NCI-H446 (cell line): ENCODE measurements around the gene GNG7.
A peak's percentile ranks its signal among the peaks of the same experiment; 100 is the strongest.
"Not testable (repeated sequence)": the region's sequence is repeated elsewhere in the genome, so short reads cannot be mapped to it uniquely, and the experiment has no call there.

Source experiments
- DNase-seq, 2 experiments: peaks; one replicate each; lab custom pipeline; 2025; lab: John Stamatoyannopoulos, UW

Gene GNG7

DNA sequence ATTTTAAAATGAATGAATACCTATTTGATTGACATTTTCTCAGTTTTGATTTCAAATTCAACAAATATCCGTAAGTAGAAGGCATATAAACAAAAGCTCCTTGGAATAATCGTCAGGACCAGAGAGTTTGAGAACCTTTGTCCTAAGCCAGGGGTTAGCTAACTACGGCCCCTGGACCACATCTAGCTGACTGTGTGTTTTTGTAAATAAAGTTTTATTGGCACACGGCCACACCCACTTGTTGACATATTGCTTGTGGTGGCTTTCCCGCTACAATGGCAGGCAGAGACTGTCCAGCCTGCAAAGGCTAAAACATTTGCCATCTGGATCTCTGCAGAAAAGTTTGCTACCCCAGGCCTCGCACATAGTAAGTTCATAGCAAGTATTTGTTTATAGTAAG is 83.4 kb downstream of the GNG7 start:
- DNase-seq = no peak

DNA sequence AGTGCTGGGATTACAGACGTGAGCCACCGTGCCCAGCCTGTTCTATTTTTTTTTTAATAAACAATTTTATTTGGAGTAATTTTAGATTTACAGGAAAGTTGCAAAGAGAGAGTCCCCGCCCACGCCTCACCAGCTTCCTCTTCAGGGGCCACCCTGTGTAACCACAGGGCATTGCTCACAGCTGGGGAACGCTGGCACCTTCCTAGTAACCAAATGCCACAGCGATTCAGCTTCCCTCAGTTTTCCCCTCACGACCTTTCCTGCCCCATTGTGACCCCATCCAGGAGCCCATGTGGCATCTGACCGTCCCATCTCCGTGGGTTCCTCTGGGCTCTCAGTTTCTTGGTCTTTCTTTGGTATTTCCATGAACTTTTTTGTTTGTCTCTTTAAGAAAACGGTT is 83.9 kb downstream of the GNG7 start:
- no peak for DNase-seq

DNA sequence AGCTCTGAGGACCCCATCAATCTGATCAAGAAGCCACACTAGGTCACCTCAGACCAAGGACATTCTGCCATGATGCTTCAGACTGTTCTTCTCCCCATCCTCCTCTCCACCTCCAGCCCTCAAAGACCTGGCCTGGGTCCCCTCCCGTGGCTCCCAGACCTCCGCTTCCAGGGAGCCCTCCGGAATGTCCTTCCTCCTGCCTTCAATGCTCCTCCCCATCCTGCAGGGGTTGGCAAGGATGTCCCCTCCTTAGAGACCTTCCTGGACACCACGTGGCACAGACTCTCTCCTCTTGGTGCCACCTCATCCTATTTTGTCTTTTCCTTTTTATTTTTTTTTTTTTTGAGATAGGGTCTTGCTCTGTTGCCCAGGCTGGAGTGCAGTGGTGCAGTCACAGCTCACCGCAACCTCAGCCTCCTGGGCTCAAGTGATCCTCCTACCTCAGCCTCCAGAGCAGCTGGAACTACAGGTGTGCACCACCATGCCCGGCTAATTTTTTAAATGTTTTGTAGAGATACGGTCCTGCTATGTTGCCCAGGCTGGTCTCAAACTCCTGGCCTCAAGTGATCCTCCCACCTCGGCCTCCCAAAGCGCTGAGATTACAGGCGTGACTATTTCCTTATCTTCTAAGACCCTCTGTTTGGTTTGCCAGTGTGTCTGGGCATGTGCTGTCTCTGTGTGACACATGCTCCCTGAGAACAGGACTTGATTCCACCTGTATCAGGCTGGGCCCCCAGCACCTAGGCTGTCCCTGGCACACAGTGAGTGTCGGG is 84.9 kb downstream of the GNG7 start:
- no peak for DNase-seq

DNA sequence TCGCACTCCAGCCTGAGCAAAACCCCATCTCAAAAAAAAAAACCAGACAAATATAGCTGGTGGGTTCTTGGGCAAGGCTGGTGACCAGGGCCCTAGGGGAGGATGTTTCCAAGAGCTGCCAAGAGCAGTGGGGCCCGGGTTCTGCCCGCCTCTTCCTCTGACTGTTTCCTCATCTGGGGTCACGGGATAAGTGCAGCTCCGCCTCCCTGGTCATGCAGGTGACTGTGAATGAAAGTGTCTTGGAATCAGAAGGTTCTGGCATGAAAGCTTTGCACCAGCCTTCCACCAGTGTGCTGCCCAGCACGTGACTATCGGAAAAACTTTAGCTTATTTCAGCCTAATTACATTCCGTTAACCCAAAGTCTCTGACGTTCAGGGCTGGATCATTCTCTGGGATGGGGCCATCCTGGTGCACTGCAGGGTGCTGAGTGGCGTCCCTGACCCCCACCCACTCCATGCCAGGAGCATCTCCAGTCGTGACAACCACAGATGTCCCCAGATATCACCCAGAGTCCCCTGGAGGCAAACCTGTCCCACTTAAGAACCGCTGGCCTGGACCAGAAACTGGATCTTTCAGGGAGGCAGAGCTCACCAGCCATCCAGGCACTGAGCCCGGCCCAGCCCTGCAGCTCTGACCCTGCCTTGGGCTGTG is 85.6 kb downstream of the GNG7 start:
- DNase-seq = no peak

DNA sequence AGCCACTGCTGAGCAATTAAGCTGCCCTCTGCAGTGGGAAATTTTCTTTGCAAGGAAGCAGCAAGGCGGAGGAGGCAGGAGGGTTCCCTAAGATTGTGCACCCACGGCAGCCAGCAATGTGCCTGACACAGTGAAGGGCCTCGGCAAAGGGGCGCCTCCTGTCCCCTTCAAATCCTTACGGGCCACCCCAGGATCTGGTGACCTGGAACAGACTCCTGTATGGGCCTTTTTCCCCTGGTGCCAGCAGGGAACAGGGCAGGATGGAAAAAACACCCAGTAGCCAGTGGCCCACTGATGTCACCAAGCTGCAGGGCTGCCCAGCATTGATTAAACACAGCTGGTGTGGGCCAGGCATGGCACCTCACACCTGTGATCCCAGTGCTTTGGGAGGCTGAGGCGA is 86.7 kb downstream of the GNG7 start:
- DNase-seq = no peak

DNA sequence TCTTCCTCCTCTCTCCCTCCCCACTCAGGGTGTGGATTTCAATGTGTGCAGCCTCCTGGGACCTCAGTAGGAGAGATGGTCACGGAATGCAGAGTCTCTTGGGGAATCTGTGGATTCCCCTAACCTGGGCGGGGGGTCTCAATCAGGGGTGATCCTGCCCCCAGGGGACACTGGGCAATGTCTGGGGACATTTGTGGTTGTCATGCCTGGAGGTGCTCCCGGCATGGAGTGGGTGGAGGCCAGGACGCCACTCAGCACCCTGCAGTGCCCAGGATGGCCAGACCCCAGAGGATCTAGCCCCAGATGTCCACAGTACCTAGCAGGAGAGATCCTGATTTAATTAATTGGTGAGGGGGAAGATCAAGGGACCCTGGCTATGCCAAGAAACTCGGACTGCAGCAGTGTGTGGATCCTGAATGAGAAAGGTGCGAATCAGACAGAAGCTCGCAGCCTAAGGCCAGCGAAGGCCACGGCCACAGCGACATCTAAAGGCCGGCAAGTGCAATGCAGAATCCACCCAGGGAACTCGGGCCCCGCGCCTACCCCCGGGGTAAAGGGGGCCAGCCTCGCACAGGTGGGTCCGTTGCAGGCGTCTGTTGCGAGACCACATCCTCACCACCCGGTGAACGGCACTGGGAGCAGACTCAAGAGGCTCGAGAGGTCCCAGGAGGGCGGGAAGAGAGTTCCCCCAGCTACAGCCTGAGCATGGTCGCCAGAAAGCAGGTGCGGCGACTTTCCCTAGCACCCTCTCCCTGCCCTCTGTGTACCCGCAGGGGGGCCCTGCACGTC is 88.8 kb downstream of the GNG7 start:
- peak in 1 of 2 experiments; percentile 44 for DNase-seq

DNA sequence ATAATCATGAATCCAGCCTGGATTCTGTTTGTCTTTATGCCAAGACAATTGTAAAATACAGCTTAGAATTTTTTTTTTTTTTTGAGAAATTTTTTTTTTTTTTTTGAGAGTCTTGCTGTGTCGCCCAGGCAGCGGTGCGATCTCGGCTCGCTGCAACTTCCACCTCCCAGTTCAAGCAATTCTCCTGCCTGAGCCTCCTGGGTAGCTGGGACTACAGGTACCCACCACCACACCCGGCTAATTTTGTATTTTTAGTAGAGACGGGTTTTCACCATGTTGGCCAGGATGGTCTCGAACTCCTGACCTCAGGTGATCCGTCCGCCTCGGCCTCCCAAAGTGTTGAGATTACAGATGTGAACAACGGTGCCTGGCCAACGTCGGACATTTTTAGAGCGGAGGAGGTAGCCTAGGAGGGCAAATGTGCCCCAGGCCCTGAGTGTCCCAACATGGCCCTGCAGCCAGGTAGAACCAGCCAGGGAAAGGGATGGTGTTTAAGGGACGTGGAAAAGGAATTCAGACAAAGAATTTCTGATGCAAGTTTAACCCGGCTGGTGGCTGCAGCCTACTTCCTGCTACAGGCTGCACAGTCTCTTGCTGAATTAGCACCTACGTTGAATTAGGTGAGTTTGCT is 89.8 kb downstream of the GNG7 start:
- DNase-seq = no peak

DNA sequence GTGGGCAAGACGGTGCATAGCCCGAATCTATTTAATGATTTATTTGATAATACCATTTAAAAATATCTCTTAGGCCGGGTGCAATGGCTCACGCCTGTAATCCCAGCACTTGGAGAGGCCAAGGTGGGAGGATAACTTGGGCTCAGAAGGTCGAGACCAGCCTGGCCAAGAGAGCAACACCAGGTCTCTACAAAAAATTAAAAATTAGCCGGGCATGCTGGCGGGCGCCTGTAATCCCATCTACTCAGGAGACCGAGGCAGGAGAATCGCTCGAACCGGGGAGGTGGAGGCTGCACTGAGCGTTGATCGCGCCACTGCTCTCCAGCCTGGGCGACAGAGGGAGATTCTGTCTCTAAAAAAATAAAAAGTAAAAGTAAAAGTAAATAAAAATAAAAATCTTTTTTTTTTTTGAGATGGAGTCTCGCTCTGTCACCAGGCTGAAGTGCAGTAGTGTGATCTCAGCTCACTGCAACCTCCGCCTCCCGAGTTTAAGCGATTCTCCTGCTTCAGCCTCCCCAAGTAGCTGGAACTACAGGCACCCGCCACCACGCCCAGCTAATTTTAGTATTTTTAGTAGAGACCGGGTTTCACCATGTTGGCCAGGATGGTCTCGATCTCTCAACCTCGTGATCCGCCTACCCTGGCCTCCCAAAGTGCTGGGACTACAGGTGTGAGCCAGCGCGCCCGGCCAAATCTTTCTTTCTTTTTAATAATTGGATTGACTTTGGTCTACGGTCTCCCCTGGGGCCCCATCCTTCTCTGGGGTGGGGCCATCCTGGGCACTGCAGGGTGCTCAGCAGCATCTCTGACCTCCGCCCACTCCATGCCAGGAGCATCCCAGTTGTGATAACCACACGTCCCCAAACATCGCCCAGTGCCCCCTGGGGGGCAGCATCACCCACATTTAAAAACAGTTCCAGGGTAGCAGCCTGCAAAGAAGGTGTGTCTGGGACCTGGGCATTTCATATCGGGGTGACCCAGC is 90.7 kb downstream of the GNG7 start:
- no peak for DNase-seq

DNA sequence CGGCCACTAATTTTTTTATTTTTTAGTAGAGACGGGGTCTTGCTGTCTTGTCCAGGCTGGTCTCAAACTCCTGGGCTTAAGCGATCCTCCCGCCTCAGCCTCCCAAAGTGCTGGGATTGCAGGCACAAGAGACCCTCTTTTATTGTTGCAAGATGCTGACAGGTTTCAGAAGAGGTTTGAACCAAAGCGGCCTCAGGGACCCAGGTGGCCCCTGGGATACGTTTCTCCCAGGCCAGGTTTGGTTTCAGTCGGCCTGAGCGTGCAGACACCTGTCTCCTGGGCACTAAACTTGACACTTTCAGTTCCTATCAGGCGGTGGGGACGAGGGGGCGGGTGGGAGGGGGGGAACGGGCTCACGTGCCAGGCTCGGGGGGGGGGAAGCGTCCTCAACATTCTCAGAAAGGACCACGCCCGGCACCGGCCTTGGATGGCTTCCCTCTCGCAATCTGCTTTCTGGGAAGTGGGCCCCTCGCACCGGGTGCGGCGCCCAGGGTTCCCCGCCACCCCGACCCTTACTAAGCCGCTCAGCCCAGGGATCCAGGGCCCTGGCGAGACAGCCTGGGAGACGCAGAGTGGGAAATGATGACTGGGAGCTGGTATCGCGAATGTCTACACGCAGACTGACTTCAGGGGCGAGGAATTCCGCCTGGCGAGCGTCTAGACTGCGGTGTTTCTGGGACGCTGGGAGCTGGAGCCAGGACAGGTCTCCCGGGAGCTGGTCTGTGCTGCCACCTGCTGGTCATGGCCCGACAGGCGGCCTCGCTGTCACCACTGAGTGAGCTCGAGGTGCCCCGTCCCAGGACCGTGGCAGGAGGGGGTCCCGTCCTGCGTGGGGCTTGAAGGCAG is 91.6 kb downstream of the GNG7 start:
- peak; percentile 51 to 86 for DNase-seq

DNA sequence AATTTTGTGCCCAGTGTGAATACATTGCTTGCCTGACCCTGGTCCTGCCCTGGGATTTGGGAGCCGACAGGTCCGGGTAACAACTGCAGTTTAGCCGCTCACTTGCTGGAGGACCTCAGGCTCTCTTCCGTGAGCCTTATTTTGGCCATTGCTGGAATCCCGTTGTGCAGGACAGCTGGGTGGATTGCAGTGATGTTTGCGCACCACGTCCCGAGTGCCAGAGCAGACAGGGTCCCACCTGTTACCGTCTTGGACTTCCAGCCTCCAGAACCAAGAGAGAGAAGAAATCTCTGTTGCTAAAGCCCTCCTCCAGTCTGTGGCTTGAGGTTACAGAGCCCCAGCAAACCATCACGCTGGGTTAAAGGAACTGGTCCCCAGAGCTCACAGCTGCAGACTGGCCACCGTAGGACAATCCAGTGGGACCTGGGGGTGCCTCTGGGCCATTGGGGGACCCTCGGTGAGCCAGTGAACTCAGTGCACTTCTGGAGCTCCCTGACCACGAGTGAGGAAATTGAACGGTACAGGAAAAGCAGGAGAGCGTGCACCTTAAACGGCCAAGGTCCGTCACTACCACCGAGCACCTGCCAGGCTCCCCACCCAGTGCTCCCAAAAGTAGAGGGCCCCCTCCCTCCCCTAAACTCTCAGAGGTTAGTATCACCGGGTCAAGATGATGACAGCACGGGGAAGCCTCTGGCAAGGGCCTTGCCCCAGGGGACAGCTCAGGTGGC is 92.9 kb downstream of the GNG7 start:
- no peak for DNase-seq

DNA sequence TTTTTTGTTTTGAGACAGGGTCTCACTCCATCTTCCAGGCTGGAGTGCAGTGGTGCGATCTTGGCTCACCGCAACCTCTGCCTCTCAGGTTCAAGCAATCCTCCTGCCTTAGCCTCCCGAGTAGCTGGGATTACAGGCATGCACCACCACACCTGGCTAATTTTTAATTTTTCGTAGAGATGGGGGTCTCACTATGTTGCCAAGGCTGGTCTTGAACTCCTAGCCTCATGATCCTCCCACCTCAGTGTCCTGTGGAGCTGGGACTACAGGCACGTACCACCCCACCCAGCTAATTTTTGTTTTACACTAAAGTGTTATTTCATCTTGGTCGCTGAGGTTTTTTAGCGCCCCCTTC is 93.5 kb downstream of the GNG7 start:
- DNase-seq = not testable (repeated sequence)

DNA sequence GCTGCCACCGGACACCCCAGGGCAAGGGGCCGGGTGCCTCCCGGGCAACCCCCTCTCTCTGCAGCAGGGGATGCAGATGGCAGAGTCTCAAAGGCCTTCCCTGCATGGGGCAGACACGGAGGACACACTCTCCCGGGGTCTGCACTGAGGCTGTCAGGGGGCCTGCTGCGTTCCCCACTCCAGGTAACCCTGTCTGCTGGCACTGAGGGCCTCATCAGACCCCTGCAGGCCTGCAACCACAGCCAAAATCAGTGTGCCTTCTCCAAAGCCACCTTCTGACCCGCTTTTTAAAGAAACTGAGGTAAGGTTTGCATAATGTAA is 93.9 kb downstream of the GNG7 start:
- no peak for DNase-seq

DNA sequence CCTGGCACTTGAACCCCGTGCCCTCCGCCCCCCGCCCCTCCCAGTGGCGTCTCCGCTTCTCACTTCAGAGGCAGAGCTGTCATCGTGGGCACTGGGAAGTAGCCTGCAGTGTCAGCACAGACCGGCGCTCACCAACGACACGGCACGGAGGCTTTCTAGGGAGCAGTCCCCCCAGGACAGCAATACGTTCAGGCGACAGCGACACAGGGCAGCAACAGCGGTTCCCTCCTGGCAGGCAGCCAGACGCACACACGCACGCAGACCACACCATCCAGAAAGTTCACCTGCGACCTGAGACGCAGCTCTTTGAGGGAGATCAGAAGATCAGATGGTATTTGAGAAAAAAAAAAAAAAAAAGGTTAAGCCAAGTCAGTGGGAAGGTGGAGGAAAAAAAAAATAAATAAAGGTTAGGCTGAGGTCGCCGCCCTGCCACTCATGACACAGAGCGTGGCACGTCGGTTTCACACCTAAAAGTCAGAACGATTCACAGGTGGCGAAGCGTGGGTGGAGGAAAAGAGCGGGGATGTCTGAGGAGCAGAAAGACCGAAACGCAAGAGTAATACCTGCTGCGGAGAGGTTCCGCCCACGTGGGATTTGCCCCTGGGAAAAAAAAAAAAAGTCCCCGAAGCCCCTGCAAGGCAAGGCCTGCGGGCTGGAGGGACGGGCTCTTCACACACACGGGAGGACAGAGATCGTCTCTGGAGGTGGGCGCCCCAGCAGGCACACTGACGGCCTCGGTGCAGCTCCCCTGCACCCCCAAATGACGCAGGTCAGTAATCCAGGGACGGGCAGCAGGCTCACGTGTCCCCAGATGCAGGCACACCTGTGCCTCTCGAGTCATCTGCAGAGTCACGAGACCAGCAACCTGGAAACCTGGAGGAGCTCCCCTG is 94.5 kb downstream of the GNG7 start:
- no peak for DNase-seq

DNA sequence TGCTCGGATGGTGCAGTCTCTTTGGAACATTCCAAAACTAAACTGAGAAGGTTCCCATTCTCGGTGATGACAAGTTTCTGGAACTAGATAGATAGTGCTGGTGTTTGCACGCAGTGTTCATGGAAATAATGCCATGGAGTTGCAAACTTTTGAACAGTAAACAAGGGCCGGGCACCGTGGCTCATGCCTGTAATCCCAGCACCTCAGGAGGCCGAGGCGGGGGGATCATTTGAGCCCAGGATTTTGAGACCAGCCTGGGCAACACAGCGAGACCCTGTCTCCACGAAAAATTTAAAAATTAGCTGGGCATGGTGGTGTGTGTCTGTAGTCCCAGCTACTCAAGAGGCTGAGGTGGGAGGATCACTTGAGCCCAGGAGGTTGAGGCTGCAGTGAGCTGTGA is 95.7 kb downstream of the GNG7 start:
- DNase-seq = not testable (repeated sequence)

DNA sequence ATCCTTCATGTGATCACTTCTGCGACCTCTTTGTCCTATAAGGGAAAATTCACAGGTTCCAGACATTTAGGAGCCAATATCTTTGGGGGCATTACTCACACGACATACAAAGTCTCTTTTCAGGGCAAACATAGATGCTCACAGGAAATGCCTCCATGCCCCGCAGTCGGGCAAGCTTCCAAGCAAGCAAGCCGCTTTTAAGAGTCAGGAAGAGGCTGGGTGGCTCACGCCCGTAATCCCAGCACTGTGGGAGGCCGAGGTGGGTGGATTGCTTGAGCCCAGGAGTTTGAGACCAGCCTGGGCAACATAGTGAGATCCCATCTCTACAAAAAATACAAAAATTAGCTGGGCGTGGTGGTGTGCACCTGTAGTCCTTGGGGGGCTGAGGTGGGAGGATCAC is 96.6 kb downstream of the GNG7 start:
- not testable (repeated sequence) for DNase-seq

DNA sequence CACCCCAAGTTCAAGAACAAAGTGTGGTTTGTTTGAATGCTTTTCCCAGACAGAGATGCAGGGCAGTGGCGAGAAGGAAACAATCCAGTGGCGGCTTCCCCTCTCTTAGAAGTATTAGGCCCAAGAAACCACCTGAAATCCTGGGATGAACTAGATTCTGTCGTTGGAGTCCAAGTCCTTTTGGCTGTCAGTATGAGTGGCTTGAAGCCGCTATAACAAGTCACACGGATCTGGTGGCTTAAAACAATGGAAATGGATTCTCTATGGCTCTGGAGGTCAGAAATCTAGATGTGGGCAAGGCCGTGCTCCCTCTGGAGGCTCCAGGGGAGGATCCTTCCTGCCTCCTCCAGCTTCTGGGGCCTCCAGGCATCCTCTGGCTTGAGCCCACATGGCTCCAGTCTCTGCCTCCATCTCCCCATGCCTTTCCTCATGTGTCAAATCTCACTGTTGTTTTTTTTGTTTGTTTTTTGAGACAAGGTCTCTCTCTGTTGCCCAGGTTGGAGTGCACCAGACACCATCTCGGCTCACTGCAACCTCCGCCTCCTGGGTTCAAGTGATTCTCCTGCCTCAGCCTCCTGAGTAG is 97.7 kb downstream of the GNG7 start:
- no peak for DNase-seq

DNA sequence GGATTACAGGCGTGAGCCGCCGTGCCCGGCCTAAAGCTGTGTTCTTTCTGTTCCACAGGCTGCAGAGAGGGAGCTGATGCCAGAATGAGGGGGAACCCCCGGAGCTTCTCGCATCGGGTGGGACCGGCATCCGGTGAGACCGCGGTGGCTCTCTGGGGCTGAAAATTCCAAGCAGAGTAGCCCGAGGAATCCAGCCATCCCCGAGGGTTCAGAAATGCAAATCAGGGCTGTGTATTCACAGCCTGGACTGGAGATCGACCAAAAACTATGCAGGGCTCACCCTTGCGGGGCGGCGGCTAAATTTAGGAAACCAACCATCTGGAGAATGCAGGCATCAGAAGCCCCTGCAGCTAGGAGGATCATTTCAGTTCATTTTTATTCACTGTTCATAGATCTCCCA is 99.2 kb downstream of the GNG7 start:
- no peak for DNase-seq

DNA sequence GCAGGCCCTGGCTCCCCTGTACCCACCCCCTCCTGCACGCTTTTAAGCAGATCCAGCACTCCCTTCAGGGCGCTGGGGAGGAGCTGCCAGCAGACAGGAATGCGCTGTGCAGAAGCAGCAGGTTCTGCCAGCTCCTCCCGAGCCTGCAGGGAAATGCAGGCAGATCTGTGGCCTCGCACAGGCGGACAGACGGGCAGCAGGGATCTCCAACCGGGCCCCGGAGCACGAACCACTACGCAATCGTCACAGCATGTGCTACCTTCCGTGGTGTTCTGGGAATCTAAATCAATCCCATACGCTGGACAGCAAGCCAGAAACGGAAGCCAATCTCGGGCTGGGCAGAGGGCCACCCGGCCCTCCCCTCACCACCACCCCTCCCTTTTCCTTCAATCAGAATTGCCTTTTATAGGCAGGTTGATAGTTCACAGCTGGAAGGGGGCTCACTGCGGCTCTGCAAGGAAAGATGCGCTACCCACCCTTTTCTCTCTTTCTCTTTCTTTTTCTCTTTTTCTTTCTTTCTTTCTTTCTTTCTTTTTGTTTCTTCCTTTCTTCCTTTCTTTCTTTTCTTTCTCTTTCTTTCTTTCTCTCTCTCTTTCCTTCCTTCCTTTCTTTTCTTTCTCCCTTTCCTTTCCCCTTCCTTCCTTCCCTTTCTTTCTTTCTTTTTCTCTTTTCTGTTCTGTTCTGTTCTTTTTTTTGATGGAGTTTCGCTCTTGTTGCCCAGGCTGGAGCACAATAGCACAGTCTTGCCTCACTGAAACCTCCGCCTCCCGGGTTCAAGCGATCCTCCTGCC is 99.9 kb downstream of the GNG7 start:
- peak in 1 of 2 experiments; percentile 68 for DNase-seq
